ENCODE measurements around the gene HOXA4. TPM values are rescaled to one million over a fixed set of nuclear protein-coding genes. Genes with fewer than 3 reads are reported as not detected.

HOXA4 gene
- total and polyA plus RNA-seq, 2 of the 8 experiments (the other 6 are each of a cell fraction or from before 2014, with no cell fraction given): not detected

GRCh38 chr7:27179503-27180430, 49.2 kb upstream of the HOXA4 start:
- H3K4me3 ChIP-seq (ENCODE audit: extremely low read depth in 1 of 4, insufficient read depth in 2 of 4, low read depth in 3 of 4, low read length in 4 of 4): peak overlapping the region in 1 of 4 experiments; percentile 8; a peak in 1 of 8 replicates
- no peak overlapping the region for H3K27ac ChIP-seq (ENCODE audit: low read depth, low read length)
- no peak for FAIRE-seq
- no peak for TF ChIP-seq POLR2A (IDR thresholded peaks at IDR 0.05; ENCODE audit: control extremely low read depth in 1 of 2, low read depth in 2 of 2, low read length in 2 of 2)
- peak; percentile 65; the same call in 1 of the 2 replicates for TF ChIP-seq GABPA (IDR thresholded peaks at IDR 0.05; ENCODE audit: borderline replicate concordance, insufficient read depth, low read length)
- no peak for TF ChIP-seq SRF (IDR thresholded peaks at IDR 0.05; ENCODE audit: low read depth, low read length)
- TF ChIP-seq BCL11A (IDR thresholded peaks at IDR 0.05; ENCODE audit: low read depth in 2 of 2, low read length in 2 of 2): no peak
- TF ChIP-seq SP2 (IDR thresholded peaks at IDR 0.05; ENCODE audit: low read length): no peak
- TF ChIP-seq EZH2 (IDR thresholded peaks at IDR 0.05; ENCODE audit: low read depth, low read length, severe bottlenecking): peak; percentile 64
- TF ChIP-seq NANOG (IDR thresholded peaks at IDR 0.05; ENCODE audit: insufficient read depth, low read depth, low read length, poor library complexity, severe bottlenecking): peak; percentile 2
- TF ChIP-seq RNF2 (IDR thresholded peaks at IDR 0.05; ENCODE audit: borderline replicate concordance, low read depth, low read length, missing control alignments, poor library complexity, severe bottlenecking): peak; percentile 95
- no peak for TF ChIP-seq SAP30 (IDR thresholded peaks at IDR 0.05; ENCODE audit: insufficient read depth, insufficient replicate concordance, low read length)

More at GRCh38 chr7:27179503-27180430, 49.2 kb upstream of the HOXA4 start:
- ChIA-PET CTCF (ENCODE audit: partially characterized antibody) (interaction anchor here (0.6 to 2.7 kb wide), 38 partner anchors 8 to 1283 kb away, joined by 3 to 26 read pairs (median 4); partner anchors contain the start of genes HOXA13, HOXA3, HOXA5 and HOXA7), POLR2A (ENCODE audit: partially characterized antibody) (interaction anchor here (0.6 kb wide), 1 partner anchor 485 kb away, joined by 3 read pairs; no protein-coding TSS in a partner anchor)
- Histone ChIP-seq H4K91ac (replicated peaks; ENCODE audit: insufficient read length, low read length) (no peak overlapping the region), H2BK20ac (ENCODE audit: low read length) (no peak overlapping the region), H3K9me3 (ENCODE audit: insufficient read depth in 2 of 2, low read depth in 1 of 2, low read length in 1 of 2) (no peaks in the 10 kb centered on the region), H3K4me2 (ENCODE audit: insufficient read depth in 1 of 2, low read depth in 2 of 2, low read length in 2 of 2) (peak overlapping the region; percentile 18 to 21; a peak in 3 of 4 replicates), H4K5ac (ENCODE audit: insufficient read length, low read depth, low read length) (no peak overlapping the region), H2BK15ac (ENCODE audit: low read length) (no peak overlapping the region), H3K36me3 (ENCODE audit: control insufficient read depth in 2 of 4, insufficient read depth in 4 of 4, low read length in 3 of 4) (peaks cover 0 to 7% (median 0%) of the 10 kb centered on the region in 4 experiments; a peak in 1 of 8 replicates), H2AK5ac (ENCODE audit: low read depth, low read length) (no peak overlapping the region), H3K23me2 (ENCODE audit: low read depth, low read length) (no peaks in the 10 kb centered on the region), H3K79me2 (ENCODE audit: control insufficient read depth in 1 of 2, insufficient read depth in 2 of 2, low read length in 2 of 2) (no peaks in the 10 kb centered on the region), H3K79me1 (ENCODE audit: low read depth, low read length) (no peaks in the 10 kb centered on the region), H2AFZ (ENCODE audit: low read length) (no peak overlapping the region), H4K20me1 (replicated peaks in 1 of 2; ENCODE audit: control insufficient read depth in 1 of 2, insufficient read depth in 2 of 2, low read length in 2 of 2) (peaks cover 39 to 50% of the 10 kb centered on the region in 2 experiments), H2BK120ac (replicated peaks; ENCODE audit: low read depth, low read length) (no peak overlapping the region), H3K4me1 (replicated peaks in 1 of 4; ENCODE audit: control insufficient read depth in 3 of 4, insufficient read depth in 4 of 4, low read length in 3 of 4) (peaks cover 1 to 4% (median 3%) of the 10 kb centered on the region in 4 experiments; a peak in 6 of 7 replicates), H3K27me3 (replicated peaks in 1 of 4; ENCODE audit: control insufficient read depth in 3 of 4, extremely low read depth in 1 of 4, insufficient read depth in 3 of 4, low read length in 3 of 4) (peaks cover 98 to 100% (median 100%) of the 10 kb centered on the region in 4 experiments), H4K8ac (ENCODE audit: extremely low read depth, insufficient read depth, low read length) (peak overlapping the region; percentile 58; the same call in 1 of the 2 replicates), H3K23ac (ENCODE audit: insufficient read length) (no peak overlapping the region), H3K18ac (ENCODE audit: extremely low read depth, low read length) (no peak overlapping the region), H2BK5ac (ENCODE audit: low read depth, low read length) (no peak overlapping the region), H3K4ac (replicated peaks; ENCODE audit: insufficient read length, low read depth, low read length) (no peak overlapping the region), H3K56ac (replicated peaks; ENCODE audit: insufficient read length, low read depth, low read length) (no peak overlapping the region), H3K9ac (replicated peaks in 1 of 4; ENCODE audit: extremely low read depth in 1 of 4, low read depth in 3 of 4, low read length in 3 of 4) (no peak overlapping the region), H2BK12ac (ENCODE audit: low read depth, low read length) (0 out of 2 replicates have a peak overlapping the region, but pooled peaks have one; percentile 60), H3K14ac (ENCODE audit: insufficient read length) (no peak overlapping the region)
- DNase-seq (ENCODE audit: low read depth in 1 of 2, low spot score in 2 of 2): peak in 1 of 2 experiments; percentile 93
- WGBS, 2 experiments (ENCODE audit: extremely low coverage in 1 of 2, insufficient coverage in 1 of 2, insufficient read length in 1 of 2, insufficient replicate concordance in 2 of 2, low coverage in 1 of 2, low lambda C conversion rate in 2 of 2, missing lambda C conversion rate in 1 of 2): 9% methylated on average over 53 of the region's 56 CpGs; no CpG with 5 or more reads in 1 of the 2 experiments
